ENCODE results near the gene KRT14.
"Not testable (repeated sequence)": the region's sequence is repeated elsewhere in the genome, so short reads cannot be mapped to it uniquely, and the experiment has no call there.

KRT14 gene
- total RNA-seq = 0 to 0.91 (median 0) reads per million in 18 experiments

GRCh38 chr17:41586863-41587495 lies at the start of gene KRT14:
TSS of gene KRT14 (minus strand) at chr17:41586895. CDS start at chr17:41586834, 61 bp downstream.
- DNase-seq = no peak

GRCh38 chr17:41635121-41636097 lies 48.7 kb upstream of the KRT14 start:
- no peak for DNase-seq

GRCh38 chr17:41634639-41635038 lies 47.9 kb upstream of the KRT14 start:
- no peak for DNase-seq

GRCh38 chr17:41633556-41634199 lies 47.0 kb upstream of the KRT14 start:
- no peak for DNase-seq

- DNase-seq = no peak
Observed at GRCh38 chr17:41632482-41633105, 45.9 kb upstream of the KRT14 start.

- DNase-seq = no peak
Observed at GRCh38 chr17:41631898-41632285, 45.2 kb upstream of the KRT14 start.

- no peak for DNase-seq
Observed at GRCh38 chr17:41631025-41631897, 44.6 kb upstream of the KRT14 start.

- peak; percentile 18 to 47 for DNase-seq
Observed at GRCh38 chr17:41629826-41630670, 43.4 kb upstream of the KRT14 start.

- DNase-seq = no peak
Observed at GRCh38 chr17:41629316-41629715, 42.6 kb upstream of the KRT14 start.

GRCh38 chr17:41628621-41629255 lies 42.0 kb upstream of the KRT14 start:
- not testable (repeated sequence) for DNase-seq

GRCh38 chr17:41628073-41628370 lies 41.3 kb upstream of the KRT14 start:
- DNase-seq = not testable (repeated sequence)

- DNase-seq = no peak
Observed at GRCh38 chr17:41627316-41628072, 40.8 kb upstream of the KRT14 start.

GRCh38 chr17:41626914-41627295 lies 40.2 kb upstream of the KRT14 start:
- not testable (repeated sequence) for DNase-seq

- not testable (repeated sequence) for DNase-seq
Observed at GRCh38 chr17:41626028-41626913, 39.6 kb upstream of the KRT14 start.

GRCh38 chr17:41625602-41626001 lies 38.9 kb upstream of the KRT14 start:
- DNase-seq = no peak

GRCh38 chr17:41624208-41625101 lies 37.8 kb upstream of the KRT14 start, which contains the start of gene KRT17:
TSS of gene KRT17 (minus strand) at chr17:41624575. CDS start at chr17:41624509, 66 bp downstream.
- DNase-seq = peak; percentile 21 to 40

- not testable (repeated sequence) for DNase-seq
Observed at GRCh38 chr17:41623184-41623861, 36.6 kb upstream of the KRT14 start.

Data from inflammatory macrophage (primary cell).